GM12892 (cell line): ENCODE results near the gene ADD1.

Experiments
- POLR2A ChIP-seq: IDR thresholded peaks from 2 replicates; pipeline ENCODE4 v1.6.1; 2011; ENCODE audit warnings: low read depth, low read length, control low read depth
- POLR2AphosphoS5 ChIP-seq: IDR thresholded peaks from 2 replicates; pipeline ENCODE4 v1.6.1; 2011; ENCODE audit warnings: low read depth, low read length, control low read depth
- TAF1 ChIP-seq: IDR thresholded peaks from 2 replicates; pipeline ENCODE4 v1.6.1; 2011; ENCODE audit warnings: low read depth, mild to moderate bottlenecking, control low read depth, low read length, borderline replicate concordance

DNA sequence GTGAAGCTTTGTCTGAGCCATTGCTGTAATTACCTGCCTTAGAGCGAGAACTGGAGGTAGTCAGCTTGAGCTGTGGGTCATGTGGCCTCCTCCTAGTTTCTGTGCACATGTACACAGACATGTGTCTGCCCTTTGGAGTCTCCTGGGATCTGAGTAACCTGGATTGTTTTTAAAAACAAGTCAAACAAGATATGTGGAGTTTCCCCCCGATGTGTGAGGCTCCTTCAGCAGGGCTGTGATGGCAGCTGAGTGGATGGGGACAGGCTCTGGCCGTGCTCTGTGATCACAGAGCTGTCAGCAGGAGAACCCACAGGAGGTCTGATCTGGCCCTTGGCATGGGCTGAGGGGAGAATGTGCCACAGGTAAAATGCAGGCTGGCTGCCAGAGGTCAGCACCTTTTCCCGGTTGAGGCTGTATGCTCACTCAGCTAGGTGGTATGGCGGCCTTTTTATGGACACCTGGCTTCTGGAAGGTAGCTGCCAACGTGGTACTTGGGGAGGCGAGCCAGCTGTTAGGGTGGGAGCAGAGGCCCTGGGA lies 81.2 kb downstream of the ADD1 start:
- TF ChIP-seq POLR2A (no peak), TAF1 (no peak), POLR2AphosphoS5 (no peak)
